H1 (cell line): ENCODE measurements around the gene ZNRF2. TPM values are rescaled to one million over a fixed set of nuclear protein-coding genes. Genes with fewer than 3 reads are reported as not detected.

ENCODE experiments used
- EP300 ChIP-seq, 2 experiments: IDR thresholded peaks; 1 replicate in 1 of 2; 2 replicates in 1 of 2; pipeline ENCODE4 v1.6.1; 2011 to 2012; ENCODE audit warnings: low read depth in 2 of 2, low read length in 2 of 2, mild to moderate bottlenecking in 2 of 2, borderline replicate concordance in 1 of 2, inconsistent platforms in 1 of 2, moderate library complexity in 1 of 2
- SIRT6 ChIP-seq: IDR thresholded peaks from one replicate; pipeline ENCODE4 v1.7.1; 2012; ENCODE audit warnings: low read length, inconsistent platforms
- polyA plus RNA-seq, 7 experiments: library from polyadenylated mRNA; depleted of rRNA in 3 of 7; stranded (reverse) in 5 of 7; unstranded in 2 of 7; fragments of >200 nt in 5 of 7; fragments of 200-250 nt in 2 of 7; gene quantifications; 1 replicate in 5 of 7; 2 replicates in 1 of 7; 4 replicates in 1 of 7; pipeline versions ENCODE4 v1.2.1 to v1.2.3, GENCODE V29; 2011 to 2013; ENCODE audit warnings: missing spikeins in 2 of 7, mixed read lengths in 2 of 7
- total RNA-seq: library from RNA; stranded (reverse); fragmentation: NEBNext Ultra II Directional; extraction: Animal tissue kit (Norgen Biotek cat#: 25700); gene quantifications from 2 replicates; pipeline ENCODE4 v1.2.1, GENCODE V29; 2021

ZNRF2 gene
- total and polyA plus RNA-seq, 2 of the 8 experiments (the other 6 are each of a cell fraction or from before 2014, with no cell fraction given): 2.9 to 16.2 TPM

GRCh38 chr7:30389791-30390190 lies 105.4 kb downstream of the ZNRF2 start (continued):
- TF ChIP-seq SIRT6 (no peak), EP300 (IDR thresholded peaks at IDR 0.05; ENCODE audit: borderline replicate concordance in 1 of 2, low read depth in 2 of 2, low read length in 2 of 2) (no peak)
